Adrenal gland (tissue), 5 donors: ENCODE data around the gene NDUFA3.

Source experiments
- CTCF ChIP-seq, 6 experiments: fragments of 450-650 bp in 4 of 6; fragments of 200-600 bp in 2 of 6; sonication (generic) in 1 of 6; IDR thresholded peaks; 1 replicate in 5 of 6; 2 replicates in 1 of 6; pipeline versions ENCODE4 v1.5.1 to v1.8.0; 2016 to 2021; ENCODE audit warnings: antibody characterized with exemption in 6 of 6, mild to moderate bottlenecking in 2 of 6, moderate library complexity in 1 of 6
- POLR2A ChIP-seq, 2 donors: fragments of 450-650 bp; IDR thresholded peaks; one replicate each; pipeline ENCODE4 v1.6.1; 2017; ENCODE audit warnings: antibody characterized with exemption in 2 of 2, mild to moderate bottlenecking in 2 of 2, moderate library complexity in 1 of 2
- donor health status: DM: no; HTN: no; CAD: no.

GRCh38 chr19:54149021-54149812 lies 46.6 kb downstream of the NDUFA3 start:
- no peak for TF ChIP-seq CTCF (IDR thresholded peaks at IDR 0.05)
- no peak for TF ChIP-seq POLR2A (IDR thresholded peaks at IDR 0.05)
